ENCODE measurements around the gene PAN2. TPM values are rescaled to one million over a fixed set of nuclear protein-coding genes. Genes with fewer than 3 reads are reported as not detected.
"Not testable (repeated sequence)": the region's sequence is repeated elsewhere in the genome, so short reads cannot be mapped to it uniquely, and the experiment has no call there.

PAN2 gene
- total RNA-seq, 1 donor, result 23.0 TPM

- no peak for TF ChIP-seq CTCF (IDR thresholded peaks at IDR 0.05; ENCODE audit: insufficient read depth, low read length)
Observed at GRCh38 chr12:56359851-56360767, 26.3 kb upstream of the PAN2 start, which contains the start of gene STAT2. Gene STAT2, minus strand, starts transcription at chr12:56360107. Its CDS starts 3,536 bp downstream, at chr12:56356571.

GRCh38 chr12:56358836-56359532 lies 25.2 kb upstream of the PAN2 start:
- peak overlapping the region; percentile 78 for H3K4me3 ChIP-seq (ENCODE audit: low read depth, low read length)
- TF ChIP-seq CTCF (IDR thresholded peaks at IDR 0.05; ENCODE audit: insufficient read depth, low read length), result no peak
- DNase-seq (ENCODE audit: low read depth), result peak; percentile 89

More at GRCh38 chr12:56359851-56360767, 26.3 kb upstream of the PAN2 start, which contains the start of gene STAT2:
- peak within 1 kb of the TSS; percentile 78 for H3K4me3 ChIP-seq (ENCODE audit: low read depth, low read length)
- DNase-seq (ENCODE audit: low read depth), result peak; percentile 100

GRCh38 chr12:56351325-56351724 lies 17.5 kb upstream of the PAN2 start:
- H3K4me3 ChIP-seq (ENCODE audit: low read depth, low read length), result no peak overlapping the region
- no peak for TF ChIP-seq CTCF (IDR thresholded peaks at IDR 0.05; ENCODE audit: insufficient read depth, low read length)
- DNase-seq (ENCODE audit: low read depth), result no peak

GRCh38 chr12:56350662-56351061 lies 16.9 kb upstream of the PAN2 start:
- no peak for DNase-seq (ENCODE audit: low read depth)
- TF ChIP-seq CTCF (IDR thresholded peaks at IDR 0.05; ENCODE audit: insufficient read depth, low read length), result no peak
- H3K4me3 ChIP-seq (ENCODE audit: low read depth, low read length), result no peak overlapping the region

GRCh38 chr12:56348776-56349175 lies 15.0 kb upstream of the PAN2 start:
- H3K4me3 ChIP-seq (ENCODE audit: low read depth, low read length), result no peak overlapping the region
- no peak for TF ChIP-seq CTCF (IDR thresholded peaks at IDR 0.05; ENCODE audit: insufficient read depth, low read length)
- DNase-seq (ENCODE audit: low read depth), result no peak

GRCh38 chr12:56347255-56347654 lies 13.5 kb upstream of the PAN2 start:
- not testable (repeated sequence) for DNase-seq (ENCODE audit: low read depth)

GRCh38 chr12:56346675-56347074 lies 12.9 kb upstream of the PAN2 start:
- no peak for DNase-seq (ENCODE audit: low read depth)
- TF ChIP-seq CTCF (IDR thresholded peaks at IDR 0.05; ENCODE audit: insufficient read depth, low read length), result no peak
- H3K4me3 ChIP-seq (ENCODE audit: low read depth, low read length), result no peak overlapping the region

More at GRCh38 chr12:56347255-56347654, 13.5 kb upstream of the PAN2 start:
- not testable (repeated sequence) for H3K4me3 ChIP-seq (ENCODE audit: low read depth, low read length)

GRCh38 chr12:56342290-56342689 lies 8.5 kb upstream of the PAN2 start:
- not testable (repeated sequence) for DNase-seq (ENCODE audit: low read depth); H3K4me3 ChIP-seq (ENCODE audit: low read depth, low read length)

Data from fibroblast of the aortic adventitia (primary cell).